ENCODE data around the gene ATP2C2.

- no peak for TF ChIP-seq EZH2 (IDR thresholded peaks at IDR 0.05; ENCODE audit: low read length)
- TF ChIP-seq CTCF (optimal IDR thresholded peaks at IDR 0.05 in 1 of 3, IDR thresholded peaks at IDR 0.05 in 1 of 3, conservative IDR thresholded peaks at IDR 0.05 in 1 of 3; ENCODE audit: extremely low read depth in 1 of 3, insufficient read depth in 2 of 3, low read length in 3 of 3) = no peak
Measured at GRCh38 chr16:84392031-84392360, 23.7 kb downstream of the ATP2C2 start.
